Activated CD4-positive, alpha-beta T cell treated with anti-CD3 and anti-CD28 coated beads, Interleukin-2, Interleukin-6, amounts not matched to agents 100 ng/mL and 50 ng/mL, durations not matched to agents 16 hours and 8 hours (primary cell): ENCODE measurements around the gene NEU4.
"Not testable (repeated sequence)": the region's sequence is repeated elsewhere in the genome, so short reads cannot be mapped to it uniquely, and the experiment has no call there.

ENCODE experiments used
- DNase-seq: peaks from one replicate; pipeline ENCODE4 v3.0.0-alpha.2; 2020

NEU4 gene, protein sequence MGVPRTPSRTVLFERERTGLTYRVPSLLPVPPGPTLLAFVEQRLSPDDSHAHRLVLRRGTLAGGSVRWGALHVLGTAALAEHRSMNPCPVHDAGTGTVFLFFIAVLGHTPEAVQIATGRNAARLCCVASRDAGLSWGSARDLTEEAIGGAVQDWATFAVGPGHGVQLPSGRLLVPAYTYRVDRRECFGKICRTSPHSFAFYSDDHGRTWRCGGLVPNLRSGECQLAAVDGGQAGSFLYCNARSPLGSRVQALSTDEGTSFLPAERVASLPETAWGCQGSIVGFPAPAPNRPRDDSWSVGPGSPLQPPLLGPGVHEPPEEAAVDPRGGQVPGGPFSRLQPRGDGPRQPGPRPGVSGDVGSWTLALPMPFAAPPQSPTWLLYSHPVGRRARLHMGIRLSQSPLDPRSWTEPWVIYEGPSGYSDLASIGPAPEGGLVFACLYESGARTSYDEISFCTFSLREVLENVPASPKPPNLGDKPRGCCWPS

GRCh38 chr2:241808721-241809382 is at the start of gene NEU4:
Gene NEU4 (plus strand): TSS chr2:241809193. CDS start chr2:241814485, 5,292 bp downstream.
- DNase-seq, result no peak

DNA sequence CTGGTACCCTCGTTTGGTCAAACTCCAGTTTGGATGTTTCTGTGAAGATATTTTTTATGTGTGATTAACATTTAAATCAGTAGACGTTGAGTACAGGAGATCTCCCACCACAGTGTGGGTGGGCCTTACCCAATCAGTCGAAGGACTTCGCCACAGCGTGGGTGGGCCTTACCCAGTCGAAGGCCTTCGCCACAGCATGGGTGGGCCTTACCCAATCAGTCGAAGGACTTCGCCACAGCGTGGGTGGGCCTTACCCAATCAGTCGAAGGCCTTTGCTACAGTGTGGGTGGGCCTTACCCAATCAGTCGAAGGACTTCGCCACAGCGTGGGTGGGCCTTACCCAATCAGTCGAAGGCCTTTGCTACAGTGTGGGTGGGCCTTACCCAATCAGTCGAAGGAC is 49.1 kb upstream of the NEU4 start:
- DNase-seq, result not testable (repeated sequence)

- DNase-seq, result no peak
Measured at GRCh38 chr2:241760301-241760771, 48.7 kb upstream of the NEU4 start.

DNA sequence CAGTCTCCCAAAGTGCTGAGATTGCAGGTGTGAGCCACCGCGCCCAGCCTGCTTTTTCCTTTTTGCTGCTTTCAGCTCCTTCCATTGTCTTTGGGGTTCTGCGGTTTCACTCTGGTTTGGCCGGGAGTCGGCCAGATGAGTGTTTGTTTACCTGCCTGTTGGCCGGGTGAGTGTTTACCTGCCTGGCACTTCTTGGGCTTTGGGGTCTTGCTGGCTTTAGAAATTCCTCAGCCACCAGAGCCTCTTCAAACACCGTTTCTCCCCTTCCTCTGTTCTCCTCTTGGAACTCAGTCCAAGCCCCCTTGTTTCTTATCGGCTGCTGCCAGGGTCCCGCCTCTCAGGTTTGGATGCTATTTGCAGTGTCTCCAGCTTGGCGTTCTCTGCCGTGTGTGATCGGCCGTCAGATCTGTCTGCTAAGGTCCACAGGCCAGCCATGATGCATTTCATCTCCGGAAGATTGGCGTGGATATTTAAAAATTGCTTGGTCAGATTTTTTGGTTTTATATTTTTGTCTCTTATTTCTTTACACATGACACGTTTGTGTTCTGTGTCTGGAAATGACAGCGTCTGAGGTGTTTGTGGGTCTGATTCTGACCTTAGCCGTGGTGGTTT is 46.6 kb upstream of the NEU4 start:
- DNase-seq, result peak; percentile 46

DNA sequence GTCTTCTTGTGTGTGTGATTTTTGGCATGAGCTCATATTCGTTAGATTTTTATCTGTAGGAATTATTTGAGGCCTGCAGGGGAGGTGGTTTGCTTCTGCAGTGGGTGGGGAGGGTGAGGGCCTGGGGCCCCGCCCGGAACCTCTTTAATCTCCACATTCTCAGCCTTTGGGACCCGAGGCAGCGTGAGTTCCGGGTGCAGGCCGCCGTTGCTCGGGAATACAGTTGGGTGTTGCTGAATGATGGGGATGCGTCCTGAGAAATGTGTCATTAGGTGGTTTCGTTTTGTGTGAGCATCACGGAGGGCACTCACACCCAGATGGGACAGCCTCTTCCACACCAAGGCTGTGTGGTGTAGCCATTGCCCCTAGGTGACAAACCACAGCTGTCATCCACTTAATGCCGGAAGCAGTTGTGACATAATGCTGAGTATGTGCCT is 46.0 kb upstream of the NEU4 start:
- peak; percentile 93 for DNase-seq

- peak; percentile 51 for DNase-seq
Measured at GRCh38 chr2:241763551-241764274, 45.3 kb upstream of the NEU4 start.

DNA sequence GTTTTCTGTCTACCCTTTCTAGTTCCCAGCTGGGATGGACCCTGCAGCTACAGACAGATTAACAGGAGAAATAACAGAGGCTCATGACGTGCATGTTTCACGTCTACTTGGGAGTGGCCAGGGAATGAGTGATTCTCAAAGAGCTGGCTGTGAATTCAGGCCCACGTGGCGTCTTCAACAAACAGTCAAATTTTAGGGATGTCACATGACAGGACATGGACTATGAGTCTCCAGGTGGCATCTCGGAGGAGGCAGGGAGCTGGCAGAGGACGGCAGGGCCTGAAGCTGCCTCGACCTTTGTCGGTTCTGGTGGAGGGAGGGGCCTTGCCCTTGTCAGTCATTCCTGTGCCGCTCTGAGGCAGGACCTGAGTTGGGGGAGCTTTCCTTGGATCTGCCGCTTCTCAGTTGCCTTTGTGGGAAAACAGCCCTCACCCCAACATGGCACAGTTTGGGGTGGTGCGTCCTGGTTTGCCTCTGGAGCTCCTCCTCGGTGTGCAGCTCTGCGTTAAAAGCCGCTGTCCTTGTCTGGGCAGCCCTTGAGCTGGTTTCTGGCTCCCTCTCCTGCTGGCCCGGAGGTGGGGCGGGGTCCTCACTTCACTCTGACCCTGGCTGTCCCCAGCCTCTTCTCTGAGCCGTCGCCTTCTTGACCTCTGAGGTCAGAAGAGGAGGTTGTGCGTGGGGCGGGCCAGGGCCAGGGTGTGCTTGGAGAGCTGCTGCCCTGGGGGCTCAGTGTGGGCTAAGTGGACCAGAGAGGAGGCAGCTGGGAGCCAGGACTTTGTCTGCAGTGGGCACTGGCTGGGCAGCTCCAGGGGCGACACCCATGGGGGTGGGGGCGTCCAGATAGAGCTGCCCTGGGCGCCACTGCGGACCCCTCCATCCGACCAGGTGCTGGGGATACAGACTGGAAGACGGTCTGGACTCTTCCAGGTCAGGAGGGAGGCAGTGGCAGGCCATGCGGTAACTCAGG is 44.4 kb upstream of the NEU4 start:
- DNase-seq, result peak; percentile 26

DNA sequence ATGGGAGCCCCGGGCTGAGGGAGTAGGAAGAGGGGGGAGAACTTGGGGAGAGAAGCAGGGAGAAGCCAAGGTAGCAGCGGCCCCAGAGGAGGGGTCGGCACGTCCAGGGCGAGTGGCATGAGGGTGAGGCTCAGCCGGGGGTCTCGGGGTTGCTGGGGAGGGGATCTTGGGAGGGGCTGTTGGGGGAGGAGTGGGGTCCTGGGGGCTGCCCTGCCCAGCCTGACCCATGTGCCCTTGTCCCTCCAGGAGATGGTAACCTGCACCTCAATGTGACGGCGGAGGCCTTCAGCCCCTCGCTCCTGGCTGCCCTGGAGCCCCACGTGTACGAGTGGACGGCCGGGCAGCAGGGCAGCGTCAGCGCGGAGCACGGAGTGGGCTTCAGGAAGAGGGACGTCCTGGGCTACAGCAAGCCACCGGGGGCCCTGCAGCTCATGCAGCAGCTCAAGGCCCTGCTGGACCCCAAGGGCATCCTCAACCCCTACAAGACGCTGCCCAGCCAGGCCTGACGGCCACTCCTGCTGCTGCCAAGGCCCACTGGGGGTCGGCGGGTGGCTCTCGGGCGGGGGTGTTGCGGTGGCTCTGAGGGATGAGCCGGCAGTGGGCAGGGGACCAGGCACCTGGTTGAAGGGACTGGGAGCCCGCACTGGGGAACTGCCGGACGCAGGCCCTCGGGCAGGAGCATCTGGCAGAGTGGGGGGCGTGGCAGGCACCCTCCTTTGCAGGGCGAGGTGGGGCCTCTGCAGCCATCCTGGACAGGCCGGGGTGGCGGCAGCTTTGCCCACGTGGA is 41.3 kb upstream of the NEU4 start:
- DNase-seq, result no peak

- DNase-seq, result no peak
Measured at GRCh38 chr2:241768251-241768711, 40.7 kb upstream of the NEU4 start.

GRCh38 chr2:241768850-241769249 is 40.1 kb upstream of the NEU4 start:
- no peak for DNase-seq

- no peak for DNase-seq
Measured at GRCh38 chr2:241769819-241770184, 39.2 kb upstream of the NEU4 start.

DNA sequence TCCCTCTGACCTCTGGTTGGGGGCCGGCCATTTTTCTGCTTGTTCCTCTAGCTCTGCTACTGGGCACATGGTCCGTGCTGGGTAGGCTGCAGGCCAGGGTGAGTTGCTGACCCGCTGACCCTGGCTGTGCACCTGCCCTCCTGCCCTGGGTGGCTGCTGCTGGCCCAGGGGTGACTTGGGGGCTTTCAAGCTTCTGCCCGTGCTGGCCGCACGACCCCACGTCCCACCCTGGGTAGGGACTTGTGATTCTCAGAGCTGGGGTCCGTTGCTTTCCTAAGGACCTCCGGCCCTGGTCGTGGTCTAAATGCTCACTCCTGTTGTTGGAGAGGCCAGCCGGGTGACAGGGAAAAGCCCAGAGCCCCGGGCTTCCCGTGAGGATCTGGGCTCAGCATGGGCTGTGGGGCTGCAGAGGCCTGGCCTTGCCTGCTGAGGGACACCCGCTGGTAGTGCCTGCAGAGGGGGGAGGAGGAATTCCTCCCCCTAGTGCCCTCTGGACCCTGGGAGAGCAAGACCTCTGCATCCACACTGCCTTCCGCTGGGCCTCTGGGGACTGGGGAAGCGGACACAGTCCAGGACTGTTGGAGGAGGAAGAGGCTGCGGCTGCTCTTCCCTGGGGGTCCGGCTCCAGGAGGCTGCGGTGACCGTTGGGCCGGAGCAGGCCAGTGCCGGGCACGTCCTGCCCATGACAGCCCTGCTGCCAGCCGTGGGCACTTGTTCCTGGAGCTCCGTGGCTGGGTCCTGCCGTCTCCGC is 38.6 kb upstream of the NEU4 start:
- DNase-seq, result no peak

DNA sequence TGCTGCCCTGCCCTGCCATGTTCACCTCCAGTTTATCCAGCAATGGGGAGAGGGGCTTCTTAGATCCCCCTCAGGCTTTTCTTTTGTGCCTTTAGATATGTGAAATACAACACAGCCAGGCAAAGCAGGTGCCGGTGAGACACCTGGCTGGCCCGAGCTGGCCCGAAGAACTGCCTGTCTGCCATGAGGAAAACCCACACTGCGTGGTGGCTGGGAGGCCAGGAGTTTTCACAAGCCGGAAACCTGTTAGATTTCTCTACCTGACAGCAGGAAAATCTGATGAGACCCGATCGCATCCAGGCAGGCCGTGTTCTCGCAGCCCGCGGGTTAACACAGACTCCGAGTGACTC is 38.1 kb upstream of the NEU4 start:
- DNase-seq, result no peak

DNA sequence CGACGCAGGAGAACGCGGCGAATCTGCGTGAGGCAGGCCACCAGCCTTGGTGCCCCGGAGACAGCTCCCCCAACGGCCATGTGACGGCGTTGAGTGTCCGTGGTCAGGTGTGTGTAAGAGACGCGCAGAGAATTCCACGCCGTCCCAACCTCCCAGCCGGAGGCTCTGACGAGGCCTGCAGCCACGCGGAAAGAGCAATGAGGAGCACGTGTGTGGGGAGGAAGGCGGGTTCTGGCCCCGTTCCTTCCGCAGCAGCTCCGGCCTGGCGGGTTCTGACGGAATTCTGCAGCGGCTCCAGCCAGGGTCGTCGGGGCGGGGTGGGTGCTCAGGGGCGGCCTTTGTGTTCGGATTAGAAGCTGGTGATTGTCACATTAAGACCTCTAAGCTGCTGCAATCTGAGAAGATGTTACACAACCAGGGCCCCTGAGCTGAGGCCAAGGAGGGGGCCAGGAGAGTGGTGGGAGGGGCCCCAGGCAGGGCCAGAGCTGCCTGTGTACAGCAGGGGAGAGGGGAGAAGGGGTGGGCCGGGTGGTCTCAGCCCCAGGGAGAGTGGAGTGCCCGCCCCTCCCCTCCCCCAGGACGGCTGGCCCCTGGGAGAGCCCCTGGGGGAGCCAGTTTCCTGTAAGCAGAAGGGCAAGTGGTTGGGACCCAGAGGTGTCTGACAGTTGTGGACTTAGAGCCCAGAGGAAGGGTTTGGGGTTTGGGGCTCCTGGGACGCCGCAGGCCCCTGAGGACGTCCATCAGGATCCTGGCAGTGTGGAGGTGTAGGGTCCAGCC is 37.5 kb upstream of the NEU4 start:
- no peak for DNase-seq

DNA sequence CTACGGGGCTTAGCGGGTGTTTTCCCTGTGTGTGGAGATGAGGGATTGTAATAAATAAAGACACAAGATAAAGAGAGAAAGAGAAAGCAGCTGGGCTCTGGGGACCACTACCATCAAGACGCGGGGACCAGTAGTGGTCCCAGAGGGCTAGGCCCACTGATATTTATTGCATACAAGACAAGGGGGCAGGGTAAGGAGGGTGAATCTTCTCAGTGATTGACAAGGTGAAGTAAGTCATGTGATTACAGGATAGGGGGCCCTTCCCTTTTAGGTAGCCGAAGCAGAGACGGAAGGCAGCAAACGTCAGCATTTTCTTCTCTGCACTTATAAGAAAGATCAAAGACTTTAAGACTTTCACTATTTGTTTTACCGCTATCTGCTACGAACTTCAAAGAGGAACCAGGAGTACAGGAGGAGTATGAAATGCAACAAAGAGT is 36.9 kb upstream of the NEU4 start:
- peak; percentile 50 for DNase-seq

DNA sequence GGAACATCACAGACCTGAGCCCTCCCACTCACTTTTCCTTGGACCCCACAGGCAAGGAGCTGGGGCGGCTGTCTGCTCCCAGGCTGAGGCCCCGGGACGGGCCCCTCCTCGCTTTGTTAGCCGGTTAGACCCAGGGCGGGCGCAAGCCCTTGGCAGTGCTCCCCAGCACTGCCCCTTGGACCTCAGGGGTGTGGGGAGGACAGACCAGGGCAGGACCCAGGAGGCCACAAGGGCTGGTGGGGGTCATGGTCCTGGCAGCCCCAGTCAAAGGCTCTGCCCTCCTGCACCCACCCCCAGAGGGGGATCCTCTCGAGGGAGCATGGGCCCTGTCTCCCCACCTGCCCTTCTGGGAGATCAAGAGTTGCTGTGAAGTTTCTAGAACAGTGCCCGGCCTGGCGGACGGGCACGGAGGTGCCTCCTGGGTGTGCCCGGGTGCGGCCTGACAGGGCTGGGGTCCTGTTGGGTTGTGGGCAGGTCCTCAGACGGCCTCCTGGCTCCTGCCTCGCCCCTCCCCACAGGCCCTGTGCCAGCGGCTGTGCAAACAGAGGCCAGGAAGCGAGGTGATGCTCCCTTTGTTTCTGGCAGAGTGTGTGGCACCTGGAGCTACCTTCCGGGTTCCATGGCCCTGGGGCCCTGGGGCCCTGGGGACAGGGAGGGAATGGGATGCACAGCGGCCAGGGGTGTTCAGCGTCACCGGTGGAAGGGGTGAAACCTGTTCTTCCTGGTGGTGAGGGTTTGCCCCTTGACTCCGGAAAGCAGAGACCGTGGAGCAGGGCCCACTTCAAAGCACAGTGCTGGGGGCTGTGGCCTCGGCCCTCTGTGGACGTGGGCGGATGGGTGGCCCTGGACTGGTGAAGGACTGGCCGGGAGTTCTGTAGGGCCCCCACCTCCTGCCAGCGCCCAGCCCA is 35.2 kb upstream of the NEU4 start:
- DNase-seq, result no peak

GRCh38 chr2:241774419-241775222 is 34.4 kb upstream of the NEU4 start:
- DNase-seq, result no peak
